NT2/D1 (cell line): ENCODE results near the gene KRT222.

ENCODE experiments used
- DNase-seq: peaks from one replicate; pipeline ENCODE4 v3.0.0-alpha.2; 2011; ENCODE audit warnings: low read depth, low spot score
- H3K27me3 ChIP-seq: 2 replicates; pipeline ENCODE4 v1.6.0; 2011; ENCODE audit warnings: mild to moderate bottlenecking; ENCODE audit not compliant: insufficient read length, insufficient read depth
- H3K36me3 ChIP-seq: 2 replicates; pipeline ENCODE4 v1.6.1; 2011; ENCODE audit warnings: mild to moderate bottlenecking, low read length, mixed read lengths; ENCODE audit not compliant: insufficient read depth, insufficient read length
- H3K4me1 ChIP-seq: 2 replicates; pipeline ENCODE4 v1.5.1; 2011; ENCODE audit not compliant: insufficient read depth, insufficient read length
- H3K4me3 ChIP-seq: 2 replicates; pipeline ENCODE4 v1.5.1; 2011; ENCODE audit warnings: low read depth; ENCODE audit not compliant: insufficient read length
- H3K9ac ChIP-seq: 2 replicates; pipeline ENCODE4 v1.6.0; 2011; ENCODE audit warnings: low read depth; ENCODE audit not compliant: insufficient read length
- H3K9me3 ChIP-seq: 2 replicates; pipeline ENCODE4 v1.5.1; 2011; ENCODE audit warnings: mild to moderate bottlenecking, low read length; ENCODE audit not compliant: insufficient read depth
- SUZ12 ChIP-seq: IDR thresholded peaks from 2 replicates; pipeline ENCODE4 v1.6.1; 2011; ENCODE audit not compliant: insufficient read length, insufficient read depth; ENCODE audit errors: extremely low read depth
- YY1 ChIP-seq: IDR thresholded peaks from 2 replicates; pipeline ENCODE4 v1.6.1; 2011; ENCODE audit not compliant: insufficient read length, insufficient read depth
- ZNF274 ChIP-seq: IDR thresholded peaks from 2 replicates; pipeline ENCODE4 v1.6.1; 2011; ENCODE audit warnings: mild to moderate bottlenecking, low read depth, low read length

The KRT222 gene

GRCh38 chr17:40697297-40697696 is 32.3 kb upstream of the KRT222 start:
- no peak overlapping the region for H3K4me3 ChIP-seq
- no peak for DNase-seq
- H3K36me3 ChIP-seq = no peaks in the 10 kb centered on the region
- no peaks in the 10 kb centered on the region for H3K4me1 ChIP-seq
- TF ChIP-seq SUZ12 (no peak), ZNF274 (no peak), YY1 (no peak)
- no peaks in the 10 kb centered on the region for H3K27me3 ChIP-seq
- H3K9me3 ChIP-seq = no peaks in the 10 kb centered on the region
- no peak overlapping the region for H3K9ac ChIP-seq

GRCh38 chr17:40696651-40697072 is 31.7 kb upstream of the KRT222 start:
- no peaks in the 10 kb centered on the region for H3K36me3 ChIP-seq

GRCh38 chr17:40695874-40696472 is 31.0 kb upstream of the KRT222 start:
- TF ChIP-seq SUZ12 (no peak), YY1 (no peak), ZNF274 (no peak)
- H3K36me3 ChIP-seq = no peaks in the 10 kb centered on the region
- no peaks in the 10 kb centered on the region for H3K9me3 ChIP-seq
- H3K9ac ChIP-seq = no peak overlapping the region
- H3K4me1 ChIP-seq = no peaks in the 10 kb centered on the region
- H3K27me3 ChIP-seq = no peaks in the 10 kb centered on the region
- no peak overlapping the region for H3K4me3 ChIP-seq
- no peak for DNase-seq

More at GRCh38 chr17:40696651-40697072, 31.7 kb upstream of the KRT222 start:
- no peak for TF ChIP-seq ZNF274
- Histone ChIP-seq H3K9ac (no peak overlapping the region), H3K4me1 (no peaks in the 10 kb centered on the region), H3K4me3 (no peak overlapping the region), H3K9me3 (no peaks in the 10 kb centered on the region), H3K27me3 (no peaks in the 10 kb centered on the region)
- no peak for DNase-seq

GRCh38 chr17:40694584-40694983 is 29.6 kb upstream of the KRT222 start:
- no peaks in the 10 kb centered on the region for H3K4me1 ChIP-seq
- DNase-seq = no peak
- no peak for TF ChIP-seq YY1
- no peak for TF ChIP-seq SUZ12
- TF ChIP-seq ZNF274 = no peak

GRCh38 chr17:40687106-40687505 is 22.1 kb upstream of the KRT222 start:
- no peak overlapping the region for H3K4me3 ChIP-seq
- TF ChIP-seq ZNF274 = no peak
- TF ChIP-seq SUZ12 = no peak
- no peak for TF ChIP-seq YY1
- no peaks in the 10 kb centered on the region for H3K4me1 ChIP-seq
- no peaks in the 10 kb centered on the region for H3K9me3 ChIP-seq
- no peaks in the 10 kb centered on the region for H3K27me3 ChIP-seq
- no peak overlapping the region for H3K9ac ChIP-seq
- DNase-seq = no peak
- no peaks in the 10 kb centered on the region for H3K36me3 ChIP-seq

More at GRCh38 chr17:40694584-40694983, 29.6 kb upstream of the KRT222 start:
- Histone ChIP-seq H3K27me3 (no peaks in the 10 kb centered on the region), H3K9me3 (no peaks in the 10 kb centered on the region), H3K4me3 (no peak overlapping the region), H3K36me3 (no peaks in the 10 kb centered on the region), H3K9ac (no peak overlapping the region)

- no peak overlapping the region for H3K4me3 ChIP-seq
- TF ChIP-seq ZNF274 = no peak
- H3K27me3 ChIP-seq = no peaks in the 10 kb centered on the region
- no peak overlapping the region for H3K9ac ChIP-seq
- no peaks in the 10 kb centered on the region for H3K36me3 ChIP-seq
- H3K9me3 ChIP-seq = no peaks in the 10 kb centered on the region
- DNase-seq = no peak
- no peaks in the 10 kb centered on the region for H3K4me1 ChIP-seq
These were observed 21.2 kb upstream of the KRT222 start for GRCh38 chr17:40686192-40686591.

- DNase-seq = no peak
- no peak overlapping the region for H3K4me3 ChIP-seq
- no peak overlapping the region for H3K9ac ChIP-seq
- no peaks in the 10 kb centered on the region for H3K9me3 ChIP-seq
- no peaks in the 10 kb centered on the region for H3K36me3 ChIP-seq
- no peaks in the 10 kb centered on the region for H3K27me3 ChIP-seq
- H3K4me1 ChIP-seq = no peaks in the 10 kb centered on the region
- TF ChIP-seq YY1 = no peak
- no peak for TF ChIP-seq SUZ12
- TF ChIP-seq ZNF274 = no peak
These were observed 16.0 kb upstream of the KRT222 start for GRCh38 chr17:40680998-40681397.

GRCh38 chr17:40679523-40679907 is 14.5 kb upstream of the KRT222 start:
- no peak overlapping the region for H3K9ac ChIP-seq
- no peak overlapping the region for H3K4me3 ChIP-seq
- H3K36me3 ChIP-seq = no peaks in the 10 kb centered on the region
- no peaks in the 10 kb centered on the region for H3K9me3 ChIP-seq
- no peak for DNase-seq
- TF ChIP-seq YY1 (no peak), ZNF274 (no peak), SUZ12 (no peak)
- no peaks in the 10 kb centered on the region for H3K27me3 ChIP-seq
- no peaks in the 10 kb centered on the region for H3K4me1 ChIP-seq
